Gastroesophageal sphincter (tissue), 3 donors: ENCODE data around the gene RBM12.

Experiments
- CTCF ChIP-seq, 4 experiments: fragments of 200-600 bp in 2 of 4; fragments of 450-650 bp in 2 of 4; sonication (generic) in 1 of 4; IDR thresholded peaks; one replicate each; pipeline ENCODE4 v1.5.1; 2017 to 2019; ENCODE audit warnings: antibody characterized with exemption in 4 of 4, mild to moderate bottlenecking in 2 of 4, moderate library complexity in 2 of 4
- POLR2A ChIP-seq, 2 donors: fragments of 450-650 bp; IDR thresholded peaks; one replicate each; pipeline ENCODE4 v1.6.1; 2017; ENCODE audit warnings: antibody characterized with exemption in 2 of 2, mild to moderate bottlenecking in 2 of 2, moderate library complexity in 1 of 2
- POLR2AphosphoS5 ChIP-seq: sonication (generic); formaldehyde crosslinking; IDR thresholded peaks from one replicate; pipeline ENCODE4 v1.6.1; 2017; ENCODE audit warnings: antibody characterized with exemption

GRCh38 chr20:35653430-35653734, 11.3 kb downstream of the RBM12 start:
- TF ChIP-seq CTCF (IDR thresholded peaks at IDR 0.05): no peak
- no peak for TF ChIP-seq POLR2AphosphoS5
- no peak for TF ChIP-seq POLR2A (IDR thresholded peaks at IDR 0.05)
